Hematopoietic multipotent progenitor cell treated with erythropoietin and hydrocortisone succinate and interleukin-3 and kit ligand, for 6 days (in vitro differentiated cells): ENCODE measurements around the gene GPSM1.

Experiments
- DNase-seq: peaks from one replicate; pipeline ENCODE4 v3.0.0-alpha.2; 2015

The GPSM1 gene

DNA sequence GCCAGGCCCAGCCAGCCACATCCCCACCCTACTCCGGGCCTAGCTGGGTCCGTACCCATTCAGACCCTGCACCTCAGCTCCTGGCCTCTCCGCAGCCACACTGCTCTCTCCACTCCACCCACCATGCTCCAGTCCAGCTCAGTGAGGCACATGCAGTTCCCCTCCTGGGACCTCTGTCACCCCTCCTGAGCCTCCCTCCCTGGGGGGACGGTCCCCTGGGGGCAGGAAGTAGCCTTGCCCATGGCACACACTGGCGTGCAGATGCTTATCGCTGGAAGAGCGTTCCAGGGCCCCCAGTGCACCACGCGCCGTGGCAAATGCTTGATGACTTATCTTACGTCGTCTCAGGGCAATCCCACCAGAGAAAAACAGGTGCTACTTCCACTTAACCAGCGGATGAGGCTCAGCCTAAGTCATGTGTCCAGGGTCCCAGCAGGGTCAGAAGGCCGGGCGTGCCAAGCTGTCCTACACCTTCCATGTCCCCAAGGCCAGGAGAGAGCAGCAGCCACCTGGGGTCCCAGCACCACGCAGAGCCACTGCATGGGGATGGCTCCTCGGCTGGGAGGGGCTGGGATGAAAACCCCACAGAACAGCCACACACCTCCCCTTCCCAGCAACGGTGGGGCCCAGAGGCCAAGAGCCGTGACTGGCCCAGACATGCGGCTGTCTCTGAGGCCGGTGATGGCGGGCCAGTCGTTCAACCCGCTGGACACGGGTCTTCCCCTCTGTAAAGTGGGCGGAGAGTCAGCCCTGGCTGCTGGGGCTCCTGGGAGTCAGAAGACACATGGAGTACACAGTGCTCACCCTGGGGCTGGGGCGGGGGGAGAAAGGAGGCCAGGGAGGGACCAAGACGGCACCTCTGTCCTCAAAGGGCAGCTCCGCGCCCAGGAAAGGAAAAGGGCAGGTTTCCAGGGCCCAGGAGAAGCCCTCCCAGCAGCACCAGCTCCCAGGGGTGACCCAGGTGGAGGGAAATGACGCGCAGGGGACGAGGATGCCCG is 20.8 kb upstream of the GPSM1 start:
- DNase-seq: peak; percentile 54

GRCh38 chr9:136307215-136307750 is 20.1 kb upstream of the GPSM1 start:
- no peak for DNase-seq

DNA sequence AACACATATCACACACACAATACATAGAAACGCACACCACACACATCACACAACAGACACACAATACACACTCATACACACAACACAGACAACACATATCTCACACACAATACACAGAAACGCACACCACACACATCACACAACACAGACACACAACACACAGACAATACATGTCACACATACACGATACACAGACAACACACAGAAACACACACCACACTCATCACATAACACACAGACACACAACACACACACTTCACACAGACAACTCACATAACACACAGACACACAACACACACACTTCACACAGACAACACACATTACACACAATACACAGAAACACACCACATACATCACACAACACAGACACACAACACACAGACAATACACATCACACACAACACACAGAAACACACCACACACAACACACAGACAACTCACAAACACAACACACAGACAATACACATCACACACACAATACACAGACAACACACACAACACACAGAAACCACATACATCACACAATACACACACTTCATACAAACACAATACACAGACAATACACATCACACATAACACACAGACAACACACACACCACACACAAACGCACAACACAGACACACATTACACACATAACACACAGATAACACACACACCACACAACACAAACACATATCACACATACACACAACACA is 19.2 kb upstream of the GPSM1 start:
- no peak for DNase-seq

DNA sequence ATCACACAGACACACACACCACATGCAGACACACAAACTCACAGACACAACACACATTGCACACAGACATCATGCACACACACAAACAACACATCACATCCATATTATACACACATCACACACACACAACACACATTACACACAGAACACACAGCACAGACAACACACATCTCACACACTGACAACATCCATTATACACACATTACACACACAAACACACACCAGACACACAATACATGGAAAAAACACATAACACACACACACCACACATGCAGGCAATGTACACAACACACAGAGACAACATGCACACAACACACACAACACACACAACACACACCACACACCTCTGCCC is 18.7 kb upstream of the GPSM1 start:
- DNase-seq: no peak

- peak; percentile 71 for DNase-seq
These were observed 18.1 kb upstream of the GPSM1 start for GRCh38 chr9:136309101-136309801.

DNA sequence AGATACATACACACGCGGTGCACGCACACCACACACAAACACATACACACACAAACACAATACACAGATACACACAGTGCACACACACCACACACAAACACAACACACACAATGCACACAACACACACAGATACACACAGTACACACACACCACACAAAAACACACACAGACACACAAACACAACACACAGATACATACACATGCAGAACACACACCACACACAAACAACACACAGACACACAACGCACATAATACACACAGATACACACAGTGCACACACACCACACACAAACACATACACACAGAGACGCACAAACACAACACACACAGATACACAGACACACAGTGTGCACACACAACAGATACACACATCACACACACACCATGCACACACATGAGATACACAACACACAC is 17.5 kb upstream of the GPSM1 start:
- no peak for DNase-seq

GRCh38 chr9:136310273-136311030 is 16.9 kb upstream of the GPSM1 start:
- DNase-seq: peak; percentile 30

GRCh38 chr9:136311051-136312008 is 16.0 kb upstream of the GPSM1 start:
- DNase-seq: peak; percentile 46

GRCh38 chr9:136312009-136312375 is 15.3 kb upstream of the GPSM1 start:
- DNase-seq: no peak

- DNase-seq: peak; percentile 79
These were observed 14.9 kb upstream of the GPSM1 start for GRCh38 chr9:136312436-136312835.

DNA sequence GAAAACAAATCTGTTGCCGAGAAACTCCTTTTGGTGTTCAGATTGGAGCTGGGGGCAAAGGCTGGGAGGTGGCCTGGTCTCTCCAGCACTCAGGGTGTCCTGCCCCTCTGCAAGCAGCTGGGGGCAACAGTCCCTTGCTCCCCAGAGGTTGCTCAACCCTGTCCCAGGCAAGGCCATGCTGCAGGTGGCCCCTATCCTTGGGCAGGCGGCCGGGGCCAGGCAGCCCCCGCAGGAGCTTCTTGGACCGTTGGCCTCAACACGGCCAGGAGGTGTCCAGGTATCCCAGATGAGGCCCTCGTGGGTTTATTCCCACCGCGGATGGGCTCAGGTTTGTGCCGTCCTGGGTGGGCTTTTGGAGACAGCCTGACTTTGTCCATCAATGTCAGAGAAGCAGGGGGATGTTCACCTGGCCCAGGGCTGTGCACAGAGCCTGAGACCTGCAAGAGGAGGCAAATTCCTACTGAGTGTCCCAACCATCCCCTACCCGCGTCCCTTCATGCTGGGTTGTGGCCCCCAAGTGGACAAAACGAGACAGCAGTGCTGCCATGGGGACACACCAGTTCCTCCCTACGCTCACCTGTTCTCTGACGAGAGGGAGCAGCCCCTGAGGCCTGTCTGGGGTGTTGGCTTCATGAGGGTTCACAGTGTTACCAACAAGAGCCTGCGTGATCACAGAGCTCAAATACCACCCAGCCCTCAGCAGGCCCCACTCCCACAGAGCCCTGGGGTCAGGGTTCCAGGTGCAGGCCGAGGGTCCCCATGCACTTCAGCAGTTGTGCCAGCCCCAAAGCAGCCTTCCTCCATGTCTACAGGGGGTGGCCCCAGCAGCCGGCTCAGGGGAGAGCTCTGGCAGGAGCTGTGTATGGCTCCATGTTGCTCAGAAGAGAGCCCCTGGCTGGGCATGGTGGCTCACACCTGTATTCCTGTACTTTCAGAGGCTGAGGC is 14.0 kb upstream of the GPSM1 start:
- no peak for DNase-seq

- no peak for DNase-seq
These were observed 13.3 kb upstream of the GPSM1 start for GRCh38 chr9:136314056-136314416.

GRCh38 chr9:136314944-136315343 is 12.4 kb upstream of the GPSM1 start:
- no peak for DNase-seq

DNA sequence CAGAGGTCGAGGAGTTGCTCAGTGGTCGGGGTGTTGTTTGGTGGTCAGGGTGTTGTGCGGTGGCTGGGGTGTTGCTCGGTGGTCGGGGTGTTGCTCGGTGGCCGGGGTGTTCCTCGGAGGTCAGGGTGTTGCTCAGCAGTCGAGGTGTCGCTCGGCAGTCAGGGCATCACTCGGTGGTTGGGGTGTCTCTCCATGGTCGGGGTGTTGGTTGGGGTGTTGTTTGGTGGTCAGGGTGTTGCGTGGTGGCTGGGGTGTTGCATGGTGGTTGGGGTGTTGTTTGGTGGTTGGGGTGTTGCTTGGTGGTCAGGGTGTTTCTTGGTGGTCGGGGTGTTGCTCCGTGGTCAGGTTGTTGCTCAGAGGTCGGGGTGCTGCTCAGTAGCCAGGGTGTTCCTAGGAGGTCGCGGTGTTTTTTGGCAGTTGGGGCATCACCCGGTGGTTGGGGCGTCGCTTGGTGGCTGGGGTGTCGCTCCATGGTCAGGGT is 11.0 kb upstream of the GPSM1 start:
- DNase-seq: no peak

GRCh38 chr9:136316896-136317676 is 10.3 kb upstream of the GPSM1 start:
- DNase-seq: no peak

DNA sequence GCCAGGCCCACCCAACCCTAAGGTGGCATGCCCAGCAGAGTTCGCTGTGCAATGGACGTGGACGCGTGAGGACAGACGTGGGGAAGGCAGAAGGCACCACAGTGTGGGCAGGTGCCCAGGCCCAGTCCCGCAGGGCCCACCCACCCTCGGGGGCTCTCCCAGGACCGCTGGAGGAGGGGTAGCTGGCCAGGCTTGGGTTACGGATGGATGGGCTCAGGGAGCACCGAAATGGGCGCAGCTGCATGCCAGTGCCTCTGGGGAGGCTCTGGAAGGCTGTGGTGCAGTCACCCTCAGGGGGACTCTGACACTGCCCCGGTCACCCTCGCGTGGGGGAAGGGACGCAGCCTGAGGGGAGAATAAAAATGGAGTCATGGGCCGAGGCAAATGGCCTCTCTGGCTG is 9.6 kb upstream of the GPSM1 start:
- DNase-seq: no peak

- DNase-seq: no peak
These were observed 9.1 kb upstream of the GPSM1 start for GRCh38 chr9:136318111-136318775.

- DNase-seq: no peak
These were observed 8.5 kb upstream of the GPSM1 start for GRCh38 chr9:136318776-136319241.
